SHP77 treated with DMSO at 0.1 percent for 48 hours (cell line): ENCODE measurements around the gene CERS6.

ENCODE experiments used
- DNase-seq: peaks from one replicate; lab custom pipeline; 2025; lab: John Stamatoyannopoulos, UW

CERS6 gene

DNA sequence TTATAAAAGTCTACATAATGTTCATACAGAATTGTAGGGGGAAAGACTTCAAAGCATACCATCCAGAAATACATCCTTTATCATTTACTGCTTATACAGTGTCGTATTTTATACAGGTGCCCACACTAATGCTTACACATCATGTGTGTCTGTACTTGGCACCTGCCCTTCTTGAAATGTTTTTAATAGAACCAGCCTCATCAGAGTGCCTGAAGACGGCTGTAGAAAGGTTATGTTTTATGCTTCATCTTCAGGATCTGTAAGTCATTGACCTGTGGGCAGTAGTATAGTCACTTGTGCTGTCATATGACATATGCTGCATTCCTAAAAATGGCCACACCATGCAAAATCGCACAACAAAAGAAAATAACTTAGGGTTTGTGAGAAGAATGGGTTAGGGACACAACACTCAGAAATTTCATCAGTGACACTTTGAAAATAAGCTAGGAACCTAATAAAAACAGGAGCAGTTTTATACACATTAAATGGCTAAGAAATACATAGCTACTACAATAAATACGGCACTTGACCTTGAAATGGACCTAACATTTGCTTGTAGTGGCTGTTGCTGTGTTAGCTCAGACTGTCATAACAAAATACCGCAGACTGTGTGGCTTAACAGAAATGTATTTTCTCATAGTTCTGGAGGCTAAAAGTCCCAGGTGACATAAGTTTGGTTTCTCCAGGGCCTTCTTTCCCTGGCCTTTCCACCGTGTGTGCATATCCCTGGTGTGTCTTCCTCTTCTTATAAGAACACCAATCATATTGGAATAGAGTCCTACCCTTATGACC lies 112.6 kb downstream of the CERS6 start:
- no peak for DNase-seq

DNA sequence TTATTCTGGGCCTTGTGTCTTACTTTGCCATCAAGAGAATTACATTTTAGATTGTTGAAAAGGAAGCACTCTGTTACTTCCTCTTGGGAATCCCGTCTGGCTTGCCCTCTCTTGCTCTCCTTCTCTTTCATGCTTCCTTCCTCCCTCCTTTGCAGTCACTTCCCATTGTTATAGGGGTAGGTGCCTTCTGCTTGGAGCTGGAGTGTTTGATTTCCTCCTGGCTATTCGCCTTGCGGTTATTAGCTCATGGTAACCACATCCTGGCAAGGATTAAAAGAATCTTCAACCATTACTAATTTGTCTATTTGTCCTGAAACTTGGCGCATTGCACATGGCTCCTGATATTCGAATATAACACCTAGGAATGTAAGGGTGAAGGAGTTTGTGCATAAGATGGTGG lies 115.0 kb downstream of the CERS6 start:
- no peak for DNase-seq

DNA sequence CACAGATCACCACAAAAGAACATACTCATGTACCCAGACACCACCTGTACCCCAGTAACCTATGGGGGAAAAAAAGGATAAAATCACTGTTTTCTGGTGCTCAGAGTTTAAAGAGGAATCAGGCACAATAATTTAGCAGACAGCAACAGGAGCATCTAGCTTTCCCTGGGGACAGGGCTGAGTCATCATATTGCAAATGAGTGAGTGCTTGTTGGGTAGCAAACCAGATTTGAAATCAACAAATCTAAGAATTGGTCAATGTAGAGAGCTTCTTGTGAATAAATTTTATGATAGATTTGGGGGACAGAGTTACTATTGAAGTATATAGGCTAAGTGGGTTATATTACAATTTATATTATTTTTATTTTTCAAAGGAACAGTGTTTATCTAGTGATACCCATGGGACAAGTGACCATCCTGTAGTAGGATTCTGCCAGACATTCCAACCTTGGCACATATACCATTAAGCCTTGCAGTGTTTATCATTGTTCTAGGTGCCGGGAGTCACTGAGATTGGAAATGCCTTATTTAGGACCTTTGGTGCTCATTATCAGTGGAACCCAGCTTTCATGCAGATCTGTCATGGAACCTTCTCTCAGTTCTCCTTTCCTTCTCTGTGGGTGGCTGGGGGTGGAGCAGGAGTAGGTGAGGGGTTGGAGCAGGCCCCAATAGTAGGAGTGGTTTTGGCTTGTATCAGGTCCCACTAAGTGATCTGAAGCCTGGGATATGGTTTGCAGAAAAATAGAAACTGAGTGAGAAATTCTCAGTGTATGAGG lies 117.2 kb downstream of the CERS6 start:
- no peak for DNase-seq

DNA sequence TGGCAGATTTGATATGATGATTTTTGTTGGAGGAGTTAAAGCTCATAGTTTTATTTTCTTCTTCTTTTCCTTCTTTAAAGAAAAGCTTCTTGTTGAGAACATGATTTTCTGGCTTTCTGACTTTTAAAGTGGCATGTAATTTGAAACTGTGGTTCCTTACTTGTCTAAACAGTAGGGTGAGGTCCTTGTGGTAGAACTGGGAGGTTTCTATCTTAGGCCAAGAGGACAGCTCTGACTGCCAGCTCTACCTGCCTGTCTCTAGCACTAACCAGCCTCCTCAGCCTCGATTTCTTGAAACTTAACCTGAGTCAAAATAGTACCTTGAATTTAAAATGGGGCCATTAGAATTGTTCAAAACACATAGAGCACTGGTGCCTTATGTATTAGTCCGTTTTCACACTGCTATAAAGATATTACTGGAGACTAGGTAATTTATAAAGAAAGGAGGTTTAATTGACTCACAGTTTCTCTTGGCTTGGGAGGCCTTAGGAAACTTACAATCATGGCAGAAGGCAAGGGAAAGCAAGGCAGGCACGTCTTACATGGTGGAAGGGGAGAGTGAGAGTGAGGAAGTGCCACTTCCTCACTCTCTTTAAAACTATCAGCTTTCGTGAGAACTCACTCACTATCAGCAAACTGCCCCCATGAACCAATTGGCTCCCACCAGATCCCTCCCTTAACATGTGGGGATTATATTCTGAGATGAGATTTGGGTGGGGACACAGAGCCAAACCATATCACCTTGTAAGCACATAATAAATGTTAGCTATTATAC lies 119.0 kb downstream of the CERS6 start:
- no peak for DNase-seq

- no peak for DNase-seq
These were observed 121.8 kb downstream of the CERS6 start for GRCh38 chr2:168577885-168578284.

DNA sequence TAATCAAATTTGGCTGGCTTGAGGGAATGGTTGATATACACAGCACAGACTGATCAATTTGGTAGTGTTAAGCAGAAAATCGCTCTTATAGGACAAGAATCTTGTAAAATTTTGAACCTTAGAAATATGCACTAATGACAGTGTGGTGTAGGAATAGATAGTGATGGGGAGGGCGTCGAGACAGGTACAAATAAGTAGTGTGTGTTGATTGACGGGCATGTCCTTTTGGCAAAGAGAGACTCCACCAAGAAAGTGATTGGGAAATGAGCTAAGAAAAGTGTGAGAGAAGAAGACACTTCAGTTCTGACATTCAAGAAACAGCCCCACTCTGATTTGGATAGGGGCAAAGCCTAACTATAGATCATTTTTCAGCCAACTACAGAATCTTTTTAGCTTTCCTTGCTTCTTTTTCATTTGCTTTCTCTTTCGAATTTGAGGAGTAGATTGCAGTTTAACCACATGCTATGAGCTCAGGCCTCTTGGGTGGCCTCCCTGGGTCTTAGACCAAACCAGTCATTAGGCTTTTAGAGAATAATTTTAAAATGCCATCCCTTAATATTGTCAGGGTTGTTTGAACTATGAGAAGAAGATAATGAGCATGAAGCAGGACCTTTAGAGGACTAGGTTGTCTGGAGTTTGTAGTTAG lies 127.1 kb downstream of the CERS6 start:
- no peak for DNase-seq

- no peak for DNase-seq
These were observed 127.8 kb downstream of the CERS6 start for GRCh38 chr2:168583710-168584521.

DNA sequence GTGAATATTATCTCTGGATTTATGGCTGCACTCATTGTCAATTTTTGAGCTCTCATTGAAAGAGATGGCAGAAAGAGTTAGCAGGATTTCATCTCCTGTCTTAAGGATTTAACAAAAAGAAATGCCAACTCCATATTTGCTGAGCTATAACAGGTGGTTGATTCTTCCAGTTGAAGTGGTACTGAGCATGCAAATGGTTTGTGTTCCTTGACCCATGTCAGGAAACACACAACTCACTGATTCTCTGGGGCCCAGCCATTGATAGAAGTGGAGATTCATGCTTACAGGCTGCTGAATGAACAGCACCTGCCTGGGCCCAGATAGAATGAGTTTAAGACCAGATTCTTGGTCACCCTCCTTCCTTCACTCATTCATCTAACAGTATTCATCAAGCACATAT lies 128.8 kb downstream of the CERS6 start:
- DNase-seq, result no peak

- no peak for DNase-seq
These were observed 129.6 kb downstream of the CERS6 start for GRCh38 chr2:168585700-168586099.

DNA sequence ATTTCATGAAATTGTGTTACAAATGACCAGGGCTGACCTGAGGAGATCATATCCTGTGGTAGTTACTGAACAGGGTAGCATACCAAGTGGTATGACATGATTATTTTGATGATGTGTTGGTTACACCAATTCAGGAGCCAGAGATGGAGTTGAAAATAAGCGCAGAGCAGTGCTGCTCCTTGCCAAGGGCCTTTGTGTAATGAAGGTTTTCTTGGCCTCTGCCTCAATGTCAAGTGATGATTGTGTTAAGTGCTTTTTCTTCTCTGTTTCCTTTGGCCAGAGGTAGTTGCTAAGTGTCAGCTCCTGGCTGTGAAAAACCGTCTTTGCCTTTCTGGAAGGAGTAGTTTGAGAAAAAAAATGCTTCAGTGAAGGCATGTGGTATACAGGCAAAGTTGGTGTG lies 131.2 kb downstream of the CERS6 start:
- DNase-seq, result no peak

- DNase-seq, result no peak
These were observed 133.5 kb downstream of the CERS6 start for GRCh38 chr2:168589236-168590211.

GRCh38 chr2:168592181-168592831 lies 136.2 kb downstream of the CERS6 start:
- no peak for DNase-seq

DNA sequence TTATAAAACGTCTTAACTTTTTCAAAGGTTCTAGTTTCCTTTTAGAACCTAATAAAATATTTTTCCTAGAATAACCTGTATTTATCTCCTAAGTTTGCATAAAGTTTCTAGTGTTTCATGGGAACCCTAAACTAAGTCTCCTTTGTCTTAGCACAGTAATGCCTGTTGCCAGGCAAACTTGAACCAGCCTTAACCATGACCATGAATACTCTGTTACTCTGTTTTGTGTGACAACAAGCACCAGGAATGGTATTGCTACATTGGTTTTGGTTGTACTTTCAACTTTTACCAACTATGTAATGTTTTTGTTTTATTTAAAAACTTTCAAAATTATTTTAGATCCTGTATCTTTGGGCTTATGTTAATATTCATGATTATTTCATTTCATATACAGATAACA lies 137.6 kb downstream of the CERS6 start:
- no peak for DNase-seq

- DNase-seq, result no peak
These were observed 138.7 kb downstream of the CERS6 start for GRCh38 chr2:168594778-168595177.

DNA sequence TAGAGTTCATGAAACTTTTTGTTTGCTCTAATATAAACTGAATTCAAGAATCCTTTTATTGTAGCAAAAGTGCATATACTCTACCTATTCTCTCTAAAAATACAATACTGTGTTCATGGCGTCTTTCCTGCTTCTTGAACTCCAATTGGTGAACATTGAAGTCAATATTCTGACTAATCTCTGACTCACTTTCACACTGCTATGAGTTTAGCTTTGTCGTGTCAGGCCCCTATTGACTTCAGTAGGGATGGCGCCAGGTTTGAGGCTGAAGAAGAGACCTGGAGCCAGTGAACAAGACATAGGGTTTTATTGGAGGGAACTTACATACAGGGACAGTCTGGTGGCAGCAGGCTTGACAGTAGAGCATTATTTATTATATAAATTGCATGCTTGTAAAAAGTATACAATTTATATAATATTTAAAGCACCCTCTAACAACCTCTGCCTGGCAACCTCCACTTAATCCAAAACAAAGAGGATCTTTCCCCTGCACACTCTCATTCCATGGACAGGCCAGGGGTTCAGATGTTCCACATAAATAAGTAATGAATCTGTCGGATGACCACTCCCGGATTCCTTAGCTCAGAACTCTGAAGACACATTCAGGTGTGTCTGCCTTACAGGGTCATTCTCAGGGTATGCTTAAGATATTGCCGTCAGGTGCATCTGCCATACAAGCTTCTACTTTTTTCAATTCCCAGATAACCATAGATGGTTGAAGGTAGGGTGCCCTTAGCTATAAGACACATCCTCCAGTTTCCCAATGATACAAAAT lies 141.0 kb downstream of the CERS6 start:
- DNase-seq, result no peak

- no peak for DNase-seq
These were observed 143.7 kb downstream of the CERS6 start for GRCh38 chr2:168599738-168600137.

- no peak for DNase-seq
These were observed 144.9 kb downstream of the CERS6 start for GRCh38 chr2:168600949-168601348.

GRCh38 chr2:168601741-168602140 lies 145.7 kb downstream of the CERS6 start:
- DNase-seq, result no peak

- DNase-seq, result no peak
These were observed 146.3 kb downstream of the CERS6 start for GRCh38 chr2:168602379-168602778.
